HepG2 (cell line): Measurements from ENCODE around the gene TOPORS. TPM values are rescaled to one million over a fixed set of nuclear protein-coding genes. Genes with fewer than 3 reads are reported as not detected.

ENCODE experiments used
- ATAC-seq: fragments of 200-7000 bp; cut with Tn5 transposase; 3 replicates; pipeline ENCODE4 v1.9.1; 2020; ENCODE audit warnings: mild to moderate bottlenecking, moderate library complexity
- Bru-seq: library from RNA; stranded (reverse); fragments of 400-500 nt; gene quantifications from one replicate; lab custom pipeline; 2021; lab: Mats Ljungman, UMichigan
- BruChase-seq, 2 experiments: library from RNA; stranded (reverse); fragments of 400-500 nt; gene quantifications; one replicate each; lab custom pipeline; 2021; lab: Mats Ljungman, UMichigan
- BruUV-seq: library from RNA; stranded (reverse); fragments of 400-500 nt; replicated peaks from 2 replicates; lab custom pipeline; 2021; lab: Mats Ljungman, UMichigan
- CTCF ChIA-PET: fragments of 300-600 bp; formaldehyde crosslinking; extraction: SDS; loops from one replicate; lab custom pipeline; 2021; ENCODE audit warnings: low total read pairs, inconsistent platforms, low intra/inter-chr PET ratio; lab: Yijun Ruan, JAX
- POLR2A ChIA-PET: fragments of 350-600 bp; sonication (Branson Sonifier 250); formaldehyde crosslinking; loops from one replicate; lab custom pipeline; 2020; ENCODE audit warnings: antibody characterized with exemption, inconsistent platforms; lab: Yijun Ruan, JAX
- DNase-seq: peaks from one replicate; pipeline ENCODE4 v3.0.0-alpha.2; 2015; ENCODE audit warnings: low spot score
- FAIRE-seq: peaks from 3 replicates; lab custom pipeline; 2011; peaks lifted over from hg19 to GRCh38; lab: Jason Lieb, UNC
- H2AFZ ChIP-seq: one replicate; pipeline ENCODE4 v1.6.1; 2011; ENCODE audit warnings: low read length, inconsistent platforms
- H3K27ac ChIP-seq: fragments of 300-600 bp; 3 replicates; pipeline ENCODE4 v1.8.0; 2011; ENCODE audit warnings: mixed run types, mild to moderate bottlenecking, mixed read lengths, low read length, inconsistent platforms; ENCODE audit not compliant: insufficient read depth; ENCODE audit errors: extremely low read length
- H3K27me3 ChIP-seq, 2 experiments: fragments of 200-600 bp in 1 of 2; 2 replicates in 1 of 2; 3 replicates in 1 of 2; pipeline versions ENCODE4 v1.6.0 to v1.8.0; 2011; ENCODE audit warnings: low read length in 2 of 2, mild to moderate bottlenecking in 2 of 2, moderate library complexity in 2 of 2, inconsistent platforms in 1 of 2; ENCODE audit not compliant: insufficient read depth in 2 of 2, control insufficient read depth in 1 of 2
- H3K36me3 ChIP-seq, 2 experiments: fragments of 200-600 bp in 1 of 2; replicated peaks in 1 of 2; 2 replicates in 1 of 2; 3 replicates in 1 of 2; pipeline versions ENCODE4 v1.5.1 to v1.8.0; 2011; ENCODE audit warnings: low read length in 2 of 2, inconsistent platforms in 1 of 2; ENCODE audit not compliant: insufficient read depth in 2 of 2, control insufficient read depth in 1 of 2
- H3K4me1 ChIP-seq: 2 replicates; pipeline ENCODE4 v1.5.1; 2012; ENCODE audit warnings: low read length, inconsistent platforms; ENCODE audit not compliant: insufficient read depth
- H3K4me2 ChIP-seq: 2 replicates; pipeline ENCODE4 v1.6.0; 2011; ENCODE audit warnings: low read depth, low read length, inconsistent platforms
- H3K4me3 ChIP-seq, 3 experiments: fragments of 200-600 bp in 1 of 3; sonication (generic), shearing (Covaris generic) in 1 of 3; replicated peaks in 1 of 3; 2 replicates each; pipeline ENCODE4 v1.5.1; 2011 to 2016; ENCODE audit warnings: low read length in 3 of 3, inconsistent platforms in 2 of 3, low read depth in 2 of 3, mild to moderate bottlenecking in 2 of 3, control low read depth in 1 of 3, mixed read lengths in 1 of 3; ENCODE audit not compliant: insufficient read depth in 1 of 3
- H3K79me2 ChIP-seq: one replicate; pipeline ENCODE4 v1.6.1; 2011; ENCODE audit warnings: low read length, inconsistent platforms; ENCODE audit not compliant: insufficient read depth
- H3K9ac ChIP-seq: 2 replicates; pipeline ENCODE4 v1.6.0; 2011; ENCODE audit warnings: mild to moderate bottlenecking, low read depth, low read length, inconsistent platforms; ENCODE audit not compliant: insufficient read depth
- H3K9me3 ChIP-seq: 2 replicates; pipeline ENCODE4 v1.5.1; 2012; ENCODE audit warnings: mild to moderate bottlenecking, low read length
- H4K20me1 ChIP-seq: 2 replicates; pipeline ENCODE4 v1.6.0; 2011; ENCODE audit warnings: inconsistent platforms, mild to moderate bottlenecking, low read length, moderate library complexity; ENCODE audit not compliant: insufficient read depth
- ADNP ChIP-seq: sonication (generic); formaldehyde crosslinking; IDR thresholded peaks from 2 replicates; pipeline ENCODE4 v1.4.0; 2020; ENCODE audit warnings: missing genetic modification reagents
- ELK4 ChIP-seq: sonication (generic); formaldehyde crosslinking; IDR thresholded peaks from 2 replicates; pipeline ENCODE4 v1.9.0; 2021; ENCODE audit warnings: missing genetic modification reagents, borderline replicate concordance
- KMT2B ChIP-seq: IDR thresholded peaks from 2 replicates; pipeline ENCODE4 v1.6.1; 2016; ENCODE audit warnings: missing genetic modification reagents, missing compliant biosample characterization
- MYC ChIP-seq: sonication (generic); formaldehyde crosslinking; IDR thresholded peaks from 2 replicates; pipeline ENCODE4 v1.9.0; 2021; ENCODE audit warnings: missing genetic modification reagents, borderline replicate concordance
- ZC3H13 ChIP-seq: sonication (generic); formaldehyde crosslinking; IDR thresholded peaks from 2 replicates; pipeline ENCODE4 v1.8.1; 2023; ENCODE audit warnings: mild to moderate bottlenecking, missing genetic modification reagents, moderate library complexity
- ZFP36 ChIP-seq: fragments of 150-350 bp; IDR thresholded peaks from 2 replicates; pipeline ENCODE4 v1.6.1; 2018; ENCODE audit warnings: borderline replicate concordance, low read length, low read depth; ENCODE audit not compliant: partially characterized antibody
- ZFP82 ChIP-seq: sonication (generic); formaldehyde crosslinking; IDR thresholded peaks from 2 replicates; pipeline ENCODE4 v1.5.1; 2020; ENCODE audit warnings: mild to moderate bottlenecking, missing genetic modification reagents, borderline replicate concordance
- ZNF234 ChIP-seq: sonication (generic); formaldehyde crosslinking; conservative IDR thresholded peaks from 2 replicates; pipeline ENCODE4 v1.5.1; 2020; ENCODE audit warnings: mild to moderate bottlenecking, missing genetic modification reagents
- ZNF652 ChIP-seq: IDR thresholded peaks from 2 replicates; pipeline ENCODE4 v1.6.1; 2016; ENCODE audit warnings: low read depth, borderline replicate concordance
- ZNF674 ChIP-seq: sonication (generic); formaldehyde crosslinking; IDR thresholded peaks from 2 replicates; pipeline ENCODE4 v1.5.0; 2020; ENCODE audit warnings: low read depth, mild to moderate bottlenecking, missing genetic modification reagents
- WGBS: methylation state at CpG from one replicate; pipeline ENCODE4 v1.1.6; 2017; ENCODE audit warnings: low lambda C conversion rate; 5-methylcytosine and 5-hydroxymethylcytosine counted together
- in situ Hi-C: cut with HindIII; loops from 2 replicates; pipeline ENCODE4 v1.10.0; 2017; ENCODE audit warnings: low pct_unique_long_range_greater_than_20kb; ENCODE audit not compliant: extremely low pct_ligation_motif_present
- intact Hi-C: fragments of 100-400 bp; cut with micrococcal nuclease; formaldehyde crosslinking; loops from one replicate; pipeline ENCODE4 v1.10.0; 2022; ENCODE audit not compliant: unreplicated experiment
- long read RNA-seq, 2 experiments: library from RNA in 1 of 2; library from polyadenylated mRNA in 1 of 2; stranded (forward) in 1 of 2; unstranded in 1 of 2; transcript quantifications; one replicate each; pipeline ENCODE4 v2.0.0, GENCODE V29; 2019 to 2022
- polyA minus RNA-seq, 3 experiments: library from RNA; depleted of rRNA, polyadenylated mRNA; stranded (reverse); fragments of >200 nt; gene quantifications; 2 replicates each; pipeline ENCODE4 v1.2.3, GENCODE V29; 2011; ENCODE audit warnings: low replicate concordance in 1 of 3
- polyA plus RNA-seq, 8 experiments: library from polyadenylated mRNA; depleted of rRNA in 3 of 8; stranded (reverse) in 7 of 8; unstranded in 1 of 8; fragments of >200 nt; fragmentation: Illumina TruSeq in 4 of 8; extraction: Trizol in 4 of 8; gene quantifications; 2 replicates each; pipeline versions ENCODE4 v1.2.1 to v1.2.3, GENCODE V29; 2011 to 2016; ENCODE audit warnings: low read depth in 4 of 8, missing spikeins in 1 of 8, mixed read lengths in 1 of 8; ENCODE audit not compliant: insufficient read depth in 1 of 8
- total RNA-seq, 5 experiments: library from RNA; depleted of rRNA; stranded (reverse); fragments of >200 nt; fragmentation: Illumina TruSeq; extraction: Trizol; gene quantifications; 2 replicates each; pipeline ENCODE4 v1.2.3, GENCODE V29; 2016; ENCODE audit warnings: low read depth in 1 of 5
- TF ChIP-seq, protein P1 (sequence below), 2 experiments: sonication (generic) in 1 of 2; formaldehyde crosslinking in 1 of 2; IDR thresholded peaks; 2 replicates each; pipeline versions ENCODE4 v1.4.0 to v1.6.1; 2018 to 2020; ENCODE audit warnings: missing genetic modification reagents in 2 of 2, borderline replicate concordance in 1 of 2, low read depth in 1 of 2, mild to moderate bottlenecking in 1 of 2, missing biosample characterization in 1 of 2
- TF ChIP-seq, protein P2 (sequence below): sonication (generic); formaldehyde crosslinking; IDR thresholded peaks from 2 replicates; pipeline ENCODE4 v1.4.0; 2020; ENCODE audit warnings: missing genetic modification reagents

Gene TOPORS
- total RNA-seq (2016; rRNA removed; fragmentation: Illumina TruSeq; extraction: Trizol) (19.6 and 28.8 TPM in 2 replicates), polyA plus RNA-seq (2011; rRNA removed) (6.1 and 6.8 TPM in 2 replicates), polyA minus RNA-seq (2011; rRNA and poly(A)+ RNA removed; ENCODE audit: low replicate concordance) (9.1 and 14.1 TPM in 2 replicates), Bru-seq, nascent RNA (percentile 92 among the genes with signal in this experiment), BruChase-seq, experiment 1, labeled RNA remaining after a 6-hour chase (percentile 78 among the genes with signal in this experiment), BruChase-seq, experiment 2, labeled RNA remaining after a 2-hour chase (percentile 93 among the genes with signal in this experiment)
- total RNA-seq (2016; cell fraction: cytosol; rRNA removed; fragmentation: Illumina TruSeq; extraction: Trizol; ENCODE audit: low read depth), result 1.3 and 1.6 TPM in 2 replicates
- total RNA-seq (2016; cell fraction: insoluble cytoplasmic fraction; rRNA removed; fragmentation: Illumina TruSeq; extraction: Trizol), result 19.8 and 28.1 TPM in 2 replicates
- 6.3 and 8.0 TPM in 2 replicates for total RNA-seq (2016; cell fraction: membrane; rRNA removed; fragmentation: Illumina TruSeq; extraction: Trizol)
- 22.5 and 24.6 TPM in 2 replicates for total RNA-seq (2016; cell fraction: nucleus; rRNA removed; fragmentation: Illumina TruSeq; extraction: Trizol)
- polyA plus RNA-seq (2011; cell fraction: cytosol; rRNA removed), result 3.0 and 5.4 TPM in 2 replicates
- 5.5 and 6.1 TPM in 2 replicates for polyA plus RNA-seq (2011; cell fraction: nucleus; rRNA removed)
- 8.8 and 9.9 TPM in 2 replicates for polyA plus RNA-seq (2012)
- polyA plus RNA-seq (2016; cell fraction: cytosol; fragmentation: Illumina TruSeq; extraction: Trizol; ENCODE audit: low read depth), result 0.35 and 0.49 TPM in 2 replicates
- polyA plus RNA-seq (2016; cell fraction: insoluble cytoplasmic fraction; fragmentation: Illumina TruSeq; extraction: Trizol; ENCODE audit: low read depth), result 15.9 and 16.9 TPM in 2 replicates
- polyA plus RNA-seq (2016; cell fraction: membrane; fragmentation: Illumina TruSeq; extraction: Trizol; ENCODE audit: low read depth), result 1.6 and 1.9 TPM in 2 replicates
- 12.4 and 13.5 TPM in 2 replicates for polyA plus RNA-seq (2016; cell fraction: nucleus; fragmentation: Illumina TruSeq; extraction: Trizol; ENCODE audit: insufficient read depth, low read depth)
- 8.8 and 9.0 TPM in 2 replicates for polyA minus RNA-seq (2011; cell fraction: cytosol; rRNA and poly(A)+ RNA removed)
- polyA minus RNA-seq (2011; cell fraction: nucleus; rRNA and poly(A)+ RNA removed), result 42.9 and 51.2 TPM in 2 replicates
- long read RNA-seq, experiment 1, full-length matches to known transcripts, result 8 of 10 reads
- long read RNA-seq, experiment 1, partial matches to known transcripts, result 1 of 10 reads
- long read RNA-seq, experiment 1, other reads (novel, unspliced or antisense), result 1 of 10 reads
- long read RNA-seq, experiment 2, full-length matches to known transcripts, result 1 of 7 reads
- long read RNA-seq, experiment 2, partial matches to known transcripts, result 2 of 7 reads
- long read RNA-seq, experiment 2, other reads (novel, unspliced or antisense), result 4 of 7 reads

DNA sequence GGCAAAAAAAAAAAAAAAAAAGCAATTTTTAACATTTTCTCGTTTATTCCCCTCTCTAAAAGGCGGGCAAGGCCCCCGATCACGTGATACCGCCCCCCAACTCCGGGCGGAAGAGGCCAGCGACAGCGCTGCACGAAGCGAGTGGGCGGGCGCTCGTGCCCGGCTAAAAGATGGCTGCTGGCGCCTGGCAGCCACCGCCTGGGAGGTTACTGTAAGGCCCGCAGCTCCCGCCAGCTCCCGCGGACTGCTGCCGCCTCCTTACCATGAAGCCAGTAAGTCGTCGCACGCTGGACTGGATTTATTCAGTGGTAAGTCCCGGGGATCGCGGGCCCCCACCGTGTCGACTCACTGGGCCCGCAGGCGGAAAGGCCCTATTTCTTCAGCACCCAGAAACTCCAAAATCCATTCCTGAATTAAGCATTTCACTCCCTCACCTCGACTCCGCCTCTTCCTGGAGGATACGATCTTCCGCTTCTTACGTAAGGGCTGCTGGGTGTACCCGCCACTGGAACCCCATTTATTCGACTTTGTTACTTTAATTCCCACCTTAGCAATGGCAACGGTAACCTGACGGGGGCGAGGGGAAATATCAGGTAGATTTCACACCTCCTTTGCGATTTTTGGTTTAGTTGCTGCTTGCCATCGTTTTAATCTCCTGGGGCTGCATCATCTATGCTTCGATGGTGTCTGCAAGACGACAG, at the start of gene TOPORS, which contains the start of gene SMIM27:
Gene TOPORS (minus strand): TSS at position 415 of the 701 bp plus-strand sequence. CDS start 150 bp downstream, at position 265.
Gene SMIM27 (plus strand): TSS at position 156 of the 701 bp plus-strand sequence. CDS start 108 bp downstream, at position 264.
- H3K27me3 ChIP-seq, result no peaks in the 10 kb centered on the region; a peak in 1 of 5 replicates
- H2AFZ ChIP-seq, result peak within 1 kb of the TSS; percentile 87
- 1% methylated on average over 30 of the region's 46 CpGs for WGBS
- FAIRE-seq, result peak; percentile 69
- DNase-seq, result peak; percentile 85
- in situ Hi-C loops, result no loop called here
- peak within 1 kb of the TSS; percentile 92 for H3K9ac ChIP-seq
- ChIA-PET CTCF (no interaction called here), POLR2A (interaction anchor here (1.2 to 3.6 kb wide), 4 partner anchors 21 to 472 kb away, joined by 3 to 43 read pairs (median 33); partner anchors contain the start of genes ACO1, NDUFB6 and RIGI)
- ATAC-seq, result peak; percentile 85
- no peaks in the 10 kb centered on the region for H3K36me3 ChIP-seq
- peaks cover 23% of the 10 kb centered on the region for H4K20me1 ChIP-seq
- BruUV-seq, result TSS peak; percentile 78
- no peaks in the 10 kb centered on the region for H3K9me3 ChIP-seq
- H3K79me2 ChIP-seq, result peaks cover 47% of the 10 kb centered on the region
- peak within 1 kb of the TSS; percentile 89 to 91 (median 90) for H3K4me3 ChIP-seq
- peak within 1 kb of the TSS; percentile 84 for H3K4me2 ChIP-seq
- peak within 1 kb of the TSS; percentile 96 for H3K27ac ChIP-seq
- peaks cover 34% of the 10 kb centered on the region for H3K4me1 ChIP-seq
- intact Hi-C loops, result no loop called here
- no peak for TF ChIP-seq ELK4 (CRISPR knock-in tag)
- no peak; the same call in 1 of the 2 replicates for TF ChIP-seq ZNF652 (CRISPR knock-in tag)
- peak; percentile 45; the same call in 1 of the 2 replicates for TF ChIP-seq ZC3H13 (CRISPR knock-in tag)
- TF ChIP-seq KMT2B, result peak; percentile 89; the same call in 1 of the 2 replicates
- TF ChIP-seq ADNP (CRISPR knock-in tag), result no peak
- no peak for TF ChIP-seq ZFP36
- TF ChIP-seq ZNF234 (CRISPR knock-in tag), result no peak
- TF ChIP-seq ZFP82 (CRISPR knock-in tag), result peak; percentile 91; the same call in 1 of the 2 replicates
- TF ChIP-seq, protein P1, sequence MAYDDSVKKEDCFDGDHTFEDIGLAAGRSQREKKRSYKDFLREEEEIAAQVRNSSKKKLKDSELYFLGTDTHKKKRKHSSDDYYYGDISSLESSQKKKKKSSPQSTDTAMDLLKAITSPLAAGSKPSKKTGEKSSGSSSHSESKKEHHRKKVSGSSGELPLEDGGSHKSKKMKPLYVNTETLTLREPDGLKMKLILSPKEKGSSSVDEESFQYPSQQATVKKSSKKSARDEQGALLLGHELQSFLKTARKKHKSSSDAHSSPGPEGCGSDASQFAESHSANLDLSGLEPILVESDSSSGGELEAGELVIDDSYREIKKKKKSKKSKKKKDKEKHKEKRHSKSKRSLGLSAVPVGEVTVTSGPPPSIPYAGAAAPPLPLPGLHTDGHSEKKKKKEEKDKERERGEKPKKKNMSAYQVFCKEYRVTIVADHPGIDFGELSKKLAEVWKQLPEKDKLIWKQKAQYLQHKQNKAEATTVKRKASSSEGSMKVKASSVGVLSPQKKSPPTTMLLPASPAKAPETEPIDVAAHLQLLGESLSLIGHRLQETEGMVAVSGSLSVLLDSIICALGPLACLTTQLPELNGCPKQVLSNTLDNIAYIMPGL (CRISPR knock-in tag; IDR thresholded peaks at IDR 0.05; ENCODE audit: borderline replicate concordance in 1 of 2, low read depth in 1 of 2), result peak; percentile 76 to 85; a peak in 3 of 4 replicates
- TF ChIP-seq, protein P2, sequence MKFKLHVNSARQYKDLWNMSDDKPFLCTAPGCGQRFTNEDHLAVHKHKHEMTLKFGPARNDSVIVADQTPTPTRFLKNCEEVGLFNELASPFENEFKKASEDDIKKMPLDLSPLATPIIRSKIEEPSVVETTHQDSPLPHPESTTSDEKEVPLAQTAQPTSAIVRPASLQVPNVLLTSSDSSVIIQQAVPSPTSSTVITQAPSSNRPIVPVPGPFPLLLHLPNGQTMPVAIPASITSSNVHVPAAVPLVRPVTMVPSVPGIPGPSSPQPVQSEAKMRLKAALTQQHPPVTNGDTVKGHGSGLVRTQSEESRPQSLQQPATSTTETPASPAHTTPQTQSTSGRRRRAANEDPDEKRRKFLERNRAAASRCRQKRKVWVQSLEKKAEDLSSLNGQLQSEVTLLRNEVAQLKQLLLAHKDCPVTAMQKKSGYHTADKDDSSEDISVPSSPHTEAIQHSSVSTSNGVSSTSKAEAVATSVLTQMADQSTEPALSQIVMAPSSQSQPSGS (CRISPR knock-in tag), result peak; percentile 66; the same call in 1 of the 2 replicates
- peak; percentile 79; the same call in 1 of the 2 replicates for TF ChIP-seq MYC (CRISPR knock-in tag)
- TF ChIP-seq ZNF674 (CRISPR knock-in tag), result no peak
